DMS53 treated with DMSO at 0.1 percent for 48 hours (cell line): Measurements from ENCODE around the gene RYK.
"Not testable (repeated sequence)": the region's sequence is repeated elsewhere in the genome, so short reads cannot be mapped to it uniquely, and the experiment has no call there.

Experiments used
- DNase-seq: peaks from one replicate; lab custom pipeline; 2025; ENCODE audit not compliant: unreplicated experiment; lab: John Stamatoyannopoulos, UW

RYK gene

GRCh38 chr3:134250717-134251220, at the start of gene RYK:
Gene RYK, minus strand, starts transcription at chr3:134250859. Its CDS starts 205 bp downstream, at chr3:134250654.
- peak; percentile 56 for DNase-seq

DNA sequence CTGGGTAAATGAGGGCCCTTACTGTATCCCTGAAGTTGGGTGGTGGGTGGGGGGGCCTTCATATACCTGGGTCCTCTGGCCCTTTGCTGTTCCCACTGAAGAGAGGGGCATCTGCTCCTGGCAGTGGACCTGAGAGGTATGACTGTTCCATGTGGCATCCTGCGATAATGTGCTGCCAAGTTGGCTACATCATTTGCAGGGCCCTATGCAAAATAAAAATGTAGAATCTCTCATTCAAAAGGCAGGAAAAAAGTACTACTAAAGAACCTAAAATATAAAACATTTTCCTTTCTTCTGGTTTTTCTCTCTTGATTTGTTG, 49.2 kb upstream of the RYK start:
- no peak for DNase-seq

GRCh38 chr3:134299185-134299887, 48.7 kb upstream of the RYK start:
- DNase-seq, result no peak

GRCh38 chr3:134298249-134298648, 47.6 kb upstream of the RYK start:
- DNase-seq, result no peak

- DNase-seq, result no peak
These were observed 46.0 kb upstream of the RYK start for GRCh38 chr3:134296616-134297015.

GRCh38 chr3:134295930-134296329, 45.3 kb upstream of the RYK start:
- no peak for DNase-seq

DNA sequence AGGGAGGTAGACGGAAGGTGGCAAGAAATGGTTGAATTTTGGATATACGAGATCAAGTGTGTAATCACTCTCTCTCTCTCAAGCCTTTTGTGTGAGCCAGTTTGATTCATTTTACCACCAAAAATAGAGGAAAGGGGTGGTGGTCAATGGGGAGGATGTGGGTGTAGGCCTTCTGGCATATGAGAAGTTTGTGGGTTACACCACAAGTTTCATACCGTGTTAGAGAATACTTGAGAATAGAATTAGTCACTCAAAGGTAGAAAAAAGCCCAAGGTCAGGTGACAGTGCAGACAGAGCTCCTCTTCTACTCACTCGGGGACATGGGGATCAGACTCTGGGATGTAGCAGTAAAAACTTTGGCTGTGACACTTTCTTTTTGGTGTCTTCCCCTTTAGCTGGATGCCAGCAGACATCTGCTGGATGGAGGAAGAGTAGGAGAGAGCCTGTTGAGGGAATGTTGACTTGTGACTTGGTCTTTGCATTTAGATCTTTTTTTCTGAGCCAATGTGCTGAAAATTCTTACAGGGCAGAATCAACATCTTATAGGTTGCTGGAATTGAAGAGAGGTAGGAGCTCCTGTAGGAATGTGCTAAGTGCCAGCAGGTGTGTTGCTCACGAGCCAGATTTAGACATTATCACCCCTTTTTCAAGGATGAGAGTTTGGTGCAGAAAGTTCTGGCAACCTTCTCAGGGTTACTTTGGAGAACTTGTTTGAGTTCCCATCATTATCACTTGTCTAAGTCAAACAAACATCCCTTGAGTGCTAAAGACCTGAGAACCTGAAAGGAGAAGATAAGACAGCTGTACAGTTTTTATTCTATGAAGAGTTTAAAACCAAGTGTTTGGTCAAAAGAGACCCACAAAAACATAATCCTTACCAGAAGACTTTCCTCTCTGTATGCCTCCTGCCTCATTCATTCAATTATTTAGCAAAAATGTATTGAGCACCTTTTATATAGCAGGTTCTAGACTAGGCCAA, 43.9 kb upstream of the RYK start:
- no peak for DNase-seq

- no peak for DNase-seq
These were observed 40.9 kb upstream of the RYK start for GRCh38 chr3:134291319-134292254.

GRCh38 chr3:134287512-134287911, 36.9 kb upstream of the RYK start:
- no peak for DNase-seq

DNA sequence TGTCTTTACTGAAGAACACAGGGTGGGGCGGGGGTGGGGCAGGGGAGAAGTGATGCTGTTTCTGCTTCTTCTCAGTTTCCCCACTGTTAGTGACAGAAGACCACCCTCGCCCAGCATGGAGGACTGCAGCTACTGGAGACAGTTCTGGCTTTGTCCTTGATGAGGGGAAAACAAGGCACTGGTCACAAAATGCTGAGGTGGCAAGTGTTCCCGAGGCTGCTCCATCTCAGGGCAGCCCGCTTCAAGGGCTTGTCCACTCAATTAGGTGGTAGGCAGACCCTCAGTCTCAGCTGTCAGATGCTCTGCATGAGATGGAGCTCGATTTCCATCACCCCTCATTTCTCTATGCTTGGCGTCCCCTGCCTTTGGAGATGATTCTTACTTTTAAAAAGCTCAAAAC, 33.8 kb upstream of the RYK start:
- no peak for DNase-seq

GRCh38 chr3:134282659-134283047, 32.0 kb upstream of the RYK start:
- no peak for DNase-seq

- no peak for DNase-seq
These were observed 31.4 kb upstream of the RYK start for GRCh38 chr3:134281912-134282658.

DNA sequence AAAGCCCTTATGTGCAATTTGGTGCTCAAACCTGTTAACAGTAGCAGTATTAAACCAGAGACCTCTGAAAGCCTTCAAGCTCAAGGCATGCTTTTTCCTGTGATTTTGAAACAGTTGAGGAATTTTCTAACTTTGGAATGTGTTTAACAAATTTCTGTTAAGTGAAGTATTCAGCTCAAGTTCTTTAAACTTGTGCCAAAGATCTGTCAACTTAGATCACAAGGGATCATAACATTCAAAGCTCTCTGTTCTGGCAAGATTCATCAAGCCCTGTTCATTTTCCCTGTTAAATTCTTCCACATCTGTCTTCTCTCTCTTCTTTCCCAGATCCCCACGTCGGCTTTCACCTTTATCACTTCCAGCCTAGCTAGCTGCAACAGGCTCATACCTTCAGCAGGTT, 28.8 kb upstream of the RYK start:
- no peak for DNase-seq

DNA sequence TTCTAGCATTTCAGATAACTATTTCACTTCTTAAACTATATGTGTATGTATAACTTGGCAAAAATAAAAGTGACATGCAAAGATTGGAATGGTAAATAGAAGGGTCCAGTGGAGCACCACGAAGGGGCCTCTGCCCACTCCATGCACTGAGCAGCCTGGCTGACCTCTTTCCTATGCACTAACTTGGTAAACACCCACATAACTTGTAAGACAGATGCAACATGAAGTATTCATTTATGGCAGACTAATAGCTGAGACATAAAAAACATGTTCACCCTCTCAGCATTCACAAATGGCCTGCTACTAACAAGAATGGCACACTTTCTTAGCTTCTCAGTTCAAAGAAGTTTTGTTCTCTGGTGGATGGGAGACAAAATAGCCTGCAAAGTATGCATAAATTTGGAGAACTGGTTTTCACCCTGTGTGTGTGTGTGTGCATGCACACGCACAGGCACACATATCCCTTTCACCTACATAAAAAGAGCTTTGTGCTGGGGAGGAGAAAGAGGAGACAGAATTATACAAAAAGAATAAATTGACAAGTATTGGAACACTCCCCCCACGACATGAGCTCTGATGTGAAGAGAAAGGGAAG, 26.5 kb upstream of the RYK start:
- no peak for DNase-seq

GRCh38 chr3:134276086-134276485, 25.4 kb upstream of the RYK start:
- no peak for DNase-seq

DNA sequence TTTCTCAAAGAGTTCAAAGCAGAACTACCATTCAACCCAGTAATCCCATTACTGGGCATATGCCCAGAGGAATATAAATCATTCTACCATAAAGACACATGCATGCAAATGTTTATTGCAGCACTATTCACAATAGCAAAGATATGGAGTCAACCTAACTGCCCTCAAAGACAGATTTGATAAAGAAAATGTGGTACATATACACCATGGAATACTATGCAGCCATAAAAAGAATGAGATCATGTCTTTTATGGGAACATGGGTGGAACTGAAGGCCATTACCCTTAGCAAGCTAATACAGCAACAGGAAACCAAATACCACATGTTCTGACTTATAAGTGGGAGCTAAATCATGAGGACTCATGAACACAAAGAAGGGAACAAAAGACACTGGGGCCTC, 24.5 kb upstream of the RYK start:
- not testable (repeated sequence) for DNase-seq

DNA sequence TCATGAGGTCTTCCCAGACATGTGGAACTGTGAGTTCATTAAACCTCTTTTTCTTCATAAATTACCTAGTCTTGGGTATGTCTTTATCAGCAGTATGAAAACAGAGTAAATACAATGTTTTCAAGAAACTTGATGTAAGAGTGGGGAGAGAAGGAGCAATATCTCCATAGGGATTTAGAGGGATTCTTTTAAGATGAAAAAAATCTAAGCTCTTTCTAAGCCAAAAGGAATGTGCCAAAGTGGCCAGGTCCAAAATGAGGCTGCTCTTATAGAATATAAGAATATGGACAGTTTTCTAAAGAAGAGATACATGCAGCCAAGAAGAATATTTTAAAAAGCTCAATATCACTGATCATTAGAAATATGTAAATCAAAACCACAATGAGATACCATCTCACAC, 23.9 kb upstream of the RYK start:
- DNase-seq, result no peak

DNA sequence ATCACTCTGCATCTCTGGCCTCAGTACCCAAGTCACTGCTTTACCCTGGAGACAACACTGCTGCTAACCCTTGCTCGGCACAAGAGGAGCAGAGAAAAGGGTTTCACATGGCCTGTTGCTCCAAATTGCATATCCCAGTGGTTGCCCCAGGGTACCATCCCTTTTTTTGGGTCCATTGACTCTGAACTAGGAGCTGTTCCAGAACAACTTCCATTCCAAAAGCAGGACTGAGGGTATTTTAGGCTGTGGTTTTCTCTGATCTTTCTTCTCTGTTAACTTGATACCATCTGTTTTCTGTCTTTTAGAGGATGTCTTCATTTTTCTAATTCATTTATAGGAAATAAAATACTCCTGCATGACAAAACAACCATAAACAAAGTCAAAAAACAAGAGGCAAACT, 17.3 kb upstream of the RYK start:
- no peak for DNase-seq

GRCh38 chr3:134260987-134261386, 10.3 kb upstream of the RYK start:
- DNase-seq, result no peak

GRCh38 chr3:134258761-134259347, 8.2 kb upstream of the RYK start:
- no peak for DNase-seq
